Ureter (tissue), 1 donor: ENCODE results near the gene USP4. TPM values are rescaled to one million over a fixed set of nuclear protein-coding genes. Genes with fewer than 3 reads are reported as not detected.
A peak's percentile ranks its signal among the peaks of the same experiment; 100 is the strongest.
"Not testable (repeated sequence)": the region's sequence is repeated elsewhere in the genome, so short reads cannot be mapped to it uniquely, and the experiment has no call there.

Source experiments
- DNase-seq: peaks from one replicate; pipeline ENCODE4 v3.0.0-alpha.2; 2020; ENCODE audit warnings: low spot score
- total RNA-seq: library from RNA; stranded (reverse); gene quantifications from one replicate; pipeline ENCODE4 v1.2.4, GENCODE V29; 2023
- donor health status: DM: yes; HTN: yes; CAD: no.

The USP4 gene
- total RNA-seq, 1 donor from 2014 or later: 93.3 TPM

GRCh38 chr3:49349348-49350114 is 9.7 kb upstream of the USP4 start:
- DNase-seq: no peak

GRCh38 chr3:49348361-49348760 is 8.5 kb upstream of the USP4 start:
- DNase-seq: not testable (repeated sequence)

- DNase-seq: no peak
These were observed 7.0 kb upstream of the USP4 start for GRCh38 chr3:49346797-49347251.

- DNase-seq: no peak
These were observed 3.3 kb upstream of the USP4 start for GRCh38 chr3:49343163-49343562.

GRCh38 chr3:49341996-49342395 is 2.1 kb upstream of the USP4 start:
- DNase-seq: no peak

- peak; percentile 59 for DNase-seq
These were observed 292 bp downstream of the USP4 start for GRCh38 chr3:49339581-49339940.

- DNase-seq: no peak
These were observed 5.8 kb downstream of the USP4 start for GRCh38 chr3:49333916-49334633.

GRCh38 chr3:49333091-49333490 is 6.8 kb downstream of the USP4 start:
- no peak for DNase-seq

- no peak for DNase-seq
These were observed 10.7 kb downstream of the USP4 start for GRCh38 chr3:49329186-49329585.

- not testable (repeated sequence) for DNase-seq
These were observed 11.5 kb downstream of the USP4 start for GRCh38 chr3:49328350-49328749.

- no peak for DNase-seq
These were observed 12.4 kb downstream of the USP4 start for GRCh38 chr3:49327485-49327884.

- DNase-seq: no peak
These were observed 15.1 kb downstream of the USP4 start for GRCh38 chr3:49324768-49325167.

GRCh38 chr3:49316696-49317457 is 23.0 kb downstream of the USP4 start:
- no peak for DNase-seq

GRCh38 chr3:49313896-49314688 is 25.8 kb downstream of the USP4 start:
- DNase-seq: no peak

- DNase-seq: no peak
These were observed 28.6 kb downstream of the USP4 start for GRCh38 chr3:49311283-49311682.

GRCh38 chr3:49310677-49311076 is 29.2 kb downstream of the USP4 start:
- no peak for DNase-seq

GRCh38 chr3:49305608-49306007 is 34.2 kb downstream of the USP4 start:
- DNase-seq: no peak

GRCh38 chr3:49302613-49303012 is 37.2 kb downstream of the USP4 start:
- no peak for DNase-seq

GRCh38 chr3:49300595-49300994 is 39.3 kb downstream of the USP4 start:
- DNase-seq: no peak

GRCh38 chr3:49298511-49298910 is 41.3 kb downstream of the USP4 start:
- DNase-seq: no peak

GRCh38 chr3:49296781-49297411 is 43.0 kb downstream of the USP4 start:
- DNase-seq: peak; percentile 54
